ENCODE measurements around the gene WIZ.

WIZ gene

GRCh38 chr19:15379083-15379998 lies 70.4 kb downstream of the WIZ start, which contains the start of gene AKAP8:
TSS of gene AKAP8 (minus strand) at chr19:15379787. CDS start at chr19:15379731, 56 bp downstream.
- no peaks in the 10 kb centered on the region for H3K27me3 ChIP-seq (ENCODE audit: control insufficient read depth in 2 of 2, insufficient read depth in 2 of 2, low read length in 2 of 2)
- peak within 1 kb of the TSS; percentile 95 to 96 for H3K9ac ChIP-seq (ENCODE audit: low read depth in 1 of 2, low read length in 2 of 2)
- peak within 1 kb of the TSS; percentile 90 to 94 for H3K27ac ChIP-seq (ENCODE audit: low read depth in 2 of 2, low read length in 2 of 2)
- peaks cover 14 to 26% of the 10 kb centered on the region in 2 donors for H3K4me1 ChIP-seq (ENCODE audit: control insufficient read depth in 2 of 2, insufficient read depth in 2 of 2, low read length in 2 of 2)
- no peaks in the 10 kb centered on the region for H3K9me3 ChIP-seq (ENCODE audit: control insufficient read depth in 2 of 2, low read length in 2 of 2)
- H3K4me3 ChIP-seq (ENCODE audit: low read length in 2 of 2) = peak within 1 kb of the TSS; percentile 97 to 100
- peaks cover 0 to 6% of the 10 kb centered on the region in 2 donors for H3K36me3 ChIP-seq (ENCODE audit: control insufficient read depth in 2 of 2, insufficient read depth in 2 of 2, low read length in 2 of 2)

GRCh38 chr19:15378534-15379082 lies 71.1 kb downstream of the WIZ start:
- H3K36me3 ChIP-seq (ENCODE audit: control insufficient read depth in 2 of 2, insufficient read depth in 2 of 2, low read length in 2 of 2) = peaks cover 0 to 10% of the 10 kb centered on the region in 2 donors
- H3K27ac ChIP-seq (ENCODE audit: low read depth in 2 of 2, low read length in 2 of 2) = peak overlapping the region; percentile 90 to 94
- no peaks in the 10 kb centered on the region for H3K27me3 ChIP-seq (ENCODE audit: control insufficient read depth in 2 of 2, insufficient read depth in 2 of 2, low read length in 2 of 2)
- H3K9ac ChIP-seq (ENCODE audit: low read depth in 1 of 2, low read length in 2 of 2) = peak overlapping the region; percentile 95 to 96
- no peaks in the 10 kb centered on the region for H3K9me3 ChIP-seq (ENCODE audit: control insufficient read depth in 2 of 2, low read length in 2 of 2)
- peaks cover 14 to 26% of the 10 kb centered on the region in 2 donors for H3K4me1 ChIP-seq (ENCODE audit: control insufficient read depth in 2 of 2, insufficient read depth in 2 of 2, low read length in 2 of 2)
- peak overlapping the region; percentile 97 to 100 for H3K4me3 ChIP-seq (ENCODE audit: low read length in 2 of 2)

- no peaks in the 10 kb centered on the region for H3K9me3 ChIP-seq (ENCODE audit: control insufficient read depth in 2 of 2, low read length in 2 of 2)
- H3K4me1 ChIP-seq (ENCODE audit: control insufficient read depth in 2 of 2, insufficient read depth in 2 of 2, low read length in 2 of 2) = peaks cover 14 to 21% of the 10 kb centered on the region in 2 donors
- H3K36me3 ChIP-seq (ENCODE audit: control insufficient read depth in 2 of 2, insufficient read depth in 2 of 2, low read length in 2 of 2) = peaks cover 18 to 45% of the 10 kb centered on the region in 2 donors
- no peak overlapping the region for H3K4me3 ChIP-seq (ENCODE audit: low read length in 2 of 2)
- no peak overlapping the region for H3K9ac ChIP-seq (ENCODE audit: low read depth in 1 of 2, low read length in 2 of 2)
- H3K27ac ChIP-seq (ENCODE audit: low read depth in 2 of 2, low read length in 2 of 2) = no peak overlapping the region
- no peaks in the 10 kb centered on the region for H3K27me3 ChIP-seq (ENCODE audit: control insufficient read depth in 2 of 2, insufficient read depth in 2 of 2, low read length in 2 of 2)
These were observed 74.8 kb downstream of the WIZ start for GRCh38 chr19:15374796-15375440.

GRCh38 chr19:15374105-15374651 lies 75.6 kb downstream of the WIZ start:
- Histone ChIP-seq H3K27me3 (ENCODE audit: control insufficient read depth in 2 of 2, insufficient read depth in 2 of 2, low read length in 2 of 2) (no peaks in the 10 kb centered on the region), H3K36me3 (ENCODE audit: control insufficient read depth in 2 of 2, insufficient read depth in 2 of 2, low read length in 2 of 2) (peaks cover 25 to 51% of the 10 kb centered on the region in 2 donors), H3K9me3 (ENCODE audit: control insufficient read depth in 2 of 2, low read length in 2 of 2) (no peaks in the 10 kb centered on the region), H3K27ac (ENCODE audit: low read depth in 2 of 2, low read length in 2 of 2) (no peak overlapping the region), H3K4me3 (ENCODE audit: low read length in 2 of 2) (no peak overlapping the region), H3K9ac (ENCODE audit: low read depth in 1 of 2, low read length in 2 of 2) (no peak overlapping the region), H3K4me1 (ENCODE audit: control insufficient read depth in 2 of 2, insufficient read depth in 2 of 2, low read length in 2 of 2) (peaks cover 14 to 21% of the 10 kb centered on the region in 2 donors)

GRCh38 chr19:15373644-15374043 lies 76.1 kb downstream of the WIZ start:
- Histone ChIP-seq H3K4me1 (ENCODE audit: control insufficient read depth in 2 of 2, insufficient read depth in 2 of 2, low read length in 2 of 2) (peaks cover 14 to 19% of the 10 kb centered on the region in 2 donors), H3K36me3 (ENCODE audit: control insufficient read depth in 2 of 2, insufficient read depth in 2 of 2, low read length in 2 of 2) (peaks cover 29 to 57% of the 10 kb centered on the region in 2 donors), H3K9ac (ENCODE audit: low read depth in 1 of 2, low read length in 2 of 2) (no peak overlapping the region), H3K27me3 (ENCODE audit: control insufficient read depth in 2 of 2, insufficient read depth in 2 of 2, low read length in 2 of 2) (no peaks in the 10 kb centered on the region), H3K4me3 (ENCODE audit: low read length in 2 of 2) (no peak overlapping the region), H3K9me3 (ENCODE audit: control insufficient read depth in 2 of 2, low read length in 2 of 2) (no peaks in the 10 kb centered on the region), H3K27ac (ENCODE audit: low read depth in 2 of 2, low read length in 2 of 2) (no peak overlapping the region)

- Histone ChIP-seq H3K4me1 (ENCODE audit: control insufficient read depth in 2 of 2, insufficient read depth in 2 of 2, low read length in 2 of 2) (peaks cover 11 to 15% of the 10 kb centered on the region in 2 donors), H3K36me3 (ENCODE audit: control insufficient read depth in 2 of 2, insufficient read depth in 2 of 2, low read length in 2 of 2) (peaks cover 37 to 64% of the 10 kb centered on the region in 2 donors), H3K27ac (ENCODE audit: low read depth in 2 of 2, low read length in 2 of 2) (no peak overlapping the region)
These were observed 76.9 kb downstream of the WIZ start for GRCh38 chr19:15372891-15373301.

GRCh38 chr19:15372470-15372869 lies 77.3 kb downstream of the WIZ start:
- Histone ChIP-seq H3K27me3 (ENCODE audit: control insufficient read depth in 2 of 2, insufficient read depth in 2 of 2, low read length in 2 of 2) (no peaks in the 10 kb centered on the region), H3K9ac (ENCODE audit: low read depth in 1 of 2, low read length in 2 of 2) (no peak overlapping the region), H3K9me3 (ENCODE audit: control insufficient read depth in 2 of 2, low read length in 2 of 2) (no peaks in the 10 kb centered on the region), H3K27ac (ENCODE audit: low read depth in 2 of 2, low read length in 2 of 2) (no peak overlapping the region), H3K4me3 (ENCODE audit: low read length in 2 of 2) (no peak overlapping the region), H3K36me3 (ENCODE audit: control insufficient read depth in 2 of 2, insufficient read depth in 2 of 2, low read length in 2 of 2) (peaks cover 41 to 68% of the 10 kb centered on the region in 2 donors), H3K4me1 (ENCODE audit: control insufficient read depth in 2 of 2, insufficient read depth in 2 of 2, low read length in 2 of 2) (peaks cover 7 to 11% of the 10 kb centered on the region in 2 donors)

More at GRCh38 chr19:15372891-15373301, 76.9 kb downstream of the WIZ start:
- no peaks in the 10 kb centered on the region for H3K9me3 ChIP-seq (ENCODE audit: control insufficient read depth in 2 of 2, low read length in 2 of 2)
- no peak overlapping the region for H3K9ac ChIP-seq (ENCODE audit: low read depth in 1 of 2, low read length in 2 of 2)
- no peaks in the 10 kb centered on the region for H3K27me3 ChIP-seq (ENCODE audit: control insufficient read depth in 2 of 2, insufficient read depth in 2 of 2, low read length in 2 of 2)
- H3K4me3 ChIP-seq (ENCODE audit: low read length in 2 of 2) = no peak overlapping the region

GRCh38 chr19:15371786-15372380 lies 77.9 kb downstream of the WIZ start:
- no peaks in the 10 kb centered on the region for H3K9me3 ChIP-seq (ENCODE audit: control insufficient read depth in 2 of 2, low read length in 2 of 2)
- no peak overlapping the region for H3K9ac ChIP-seq (ENCODE audit: low read depth in 1 of 2, low read length in 2 of 2)
- no peaks in the 10 kb centered on the region for H3K27me3 ChIP-seq (ENCODE audit: control insufficient read depth in 2 of 2, insufficient read depth in 2 of 2, low read length in 2 of 2)
- peaks cover 2 to 6% of the 10 kb centered on the region in 2 donors for H3K4me1 ChIP-seq (ENCODE audit: control insufficient read depth in 2 of 2, insufficient read depth in 2 of 2, low read length in 2 of 2)
- peaks cover 42 to 70% of the 10 kb centered on the region in 2 donors for H3K36me3 ChIP-seq (ENCODE audit: control insufficient read depth in 2 of 2, insufficient read depth in 2 of 2, low read length in 2 of 2)
- no peak overlapping the region for H3K4me3 ChIP-seq (ENCODE audit: low read length in 2 of 2)
- no peak overlapping the region for H3K27ac ChIP-seq (ENCODE audit: low read depth in 2 of 2, low read length in 2 of 2)

GRCh38 chr19:15371119-15371518 lies 78.6 kb downstream of the WIZ start:
- H3K36me3 ChIP-seq (ENCODE audit: control insufficient read depth in 2 of 2, insufficient read depth in 2 of 2, low read length in 2 of 2) = peaks cover 42 to 70% of the 10 kb centered on the region in 2 donors
- no peak overlapping the region for H3K4me3 ChIP-seq (ENCODE audit: low read length in 2 of 2)
- H3K27ac ChIP-seq (ENCODE audit: low read depth in 2 of 2, low read length in 2 of 2) = no peak overlapping the region
- H3K9ac ChIP-seq (ENCODE audit: low read depth in 1 of 2, low read length in 2 of 2) = no peak overlapping the region
- H3K4me1 ChIP-seq (ENCODE audit: control insufficient read depth in 2 of 2, insufficient read depth in 2 of 2, low read length in 2 of 2) = peaks cover 0 to 3% of the 10 kb centered on the region in 2 donors
- H3K27me3 ChIP-seq (ENCODE audit: control insufficient read depth in 2 of 2, insufficient read depth in 2 of 2, low read length in 2 of 2) = no peaks in the 10 kb centered on the region
- no peaks in the 10 kb centered on the region for H3K9me3 ChIP-seq (ENCODE audit: control insufficient read depth in 2 of 2, low read length in 2 of 2)
